ENCODE results near the gene CHMP2B. TPM values are rescaled to one million over a fixed set of nuclear protein-coding genes. Genes with fewer than 3 reads are reported as not detected.
"Not testable (repeated sequence)": the region's sequence is repeated elsewhere in the genome, so short reads cannot be mapped to it uniquely, and the experiment has no call there.

Gene CHMP2B
- total and polyA plus RNA-seq, 9 of the 15 experiments (the other 6 are each of a cell fraction or from before 2014, with no cell fraction given) = 7.4 to 17.7 (median 10.6) TPM

GRCh38 chr3:87247430-87247773 lies 20.3 kb downstream of the CHMP2B start (continued):
- TF ChIP-seq ZHX1 (conservative IDR thresholded peaks at IDR 0.05; ENCODE audit: low read length) (no peak), MEIS2 (IDR thresholded peaks at IDR 0.05; ENCODE audit: partially characterized antibody) (no peak), KDM4B (IDR thresholded peaks at IDR 0.05; ENCODE audit: borderline replicate concordance in 2 of 2, low read depth in 1 of 2) (no peak), NR3C1 (CRISPR knock-in tag; IDR thresholded peaks at IDR 0.05) (no peak), ZBTB2 (IDR thresholded peaks at IDR 0.05) (no peak), SRF (CRISPR knock-in tag; IDR thresholded peaks at IDR 0.05) (no peak)
- TF ChIP-seq, protein P1, sequence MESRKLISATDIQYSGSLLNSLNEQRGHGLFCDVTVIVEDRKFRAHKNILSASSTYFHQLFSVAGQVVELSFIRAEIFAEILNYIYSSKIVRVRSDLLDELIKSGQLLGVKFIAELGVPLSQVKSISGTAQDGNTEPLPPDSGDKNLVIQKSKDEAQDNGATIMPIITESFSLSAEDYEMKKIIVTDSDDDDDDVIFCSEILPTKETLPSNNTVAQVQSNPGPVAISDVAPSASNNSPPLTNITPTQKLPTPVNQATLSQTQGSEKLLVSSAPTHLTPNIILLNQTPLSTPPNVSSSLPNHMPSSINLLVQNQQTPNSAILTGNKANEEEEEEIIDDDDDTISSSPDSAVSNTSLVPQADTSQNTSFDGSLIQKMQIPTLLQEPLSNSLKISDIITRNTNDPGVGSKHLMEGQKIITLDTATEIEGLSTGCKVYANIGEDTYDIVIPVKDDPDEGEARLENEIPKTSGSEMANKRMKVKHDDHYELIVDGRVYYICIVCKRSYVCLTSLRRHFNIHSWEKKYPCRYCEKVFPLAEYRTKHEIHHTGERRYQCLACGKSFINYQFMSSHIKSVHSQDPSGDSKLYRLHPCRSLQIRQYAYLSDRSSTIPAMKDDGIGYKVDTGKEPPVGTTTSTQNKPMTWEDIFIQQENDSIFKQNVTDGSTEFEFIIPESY (CRISPR knock-in tag; IDR thresholded peaks at IDR 0.05) = no peak
- TF ChIP-seq, protein P2, sequence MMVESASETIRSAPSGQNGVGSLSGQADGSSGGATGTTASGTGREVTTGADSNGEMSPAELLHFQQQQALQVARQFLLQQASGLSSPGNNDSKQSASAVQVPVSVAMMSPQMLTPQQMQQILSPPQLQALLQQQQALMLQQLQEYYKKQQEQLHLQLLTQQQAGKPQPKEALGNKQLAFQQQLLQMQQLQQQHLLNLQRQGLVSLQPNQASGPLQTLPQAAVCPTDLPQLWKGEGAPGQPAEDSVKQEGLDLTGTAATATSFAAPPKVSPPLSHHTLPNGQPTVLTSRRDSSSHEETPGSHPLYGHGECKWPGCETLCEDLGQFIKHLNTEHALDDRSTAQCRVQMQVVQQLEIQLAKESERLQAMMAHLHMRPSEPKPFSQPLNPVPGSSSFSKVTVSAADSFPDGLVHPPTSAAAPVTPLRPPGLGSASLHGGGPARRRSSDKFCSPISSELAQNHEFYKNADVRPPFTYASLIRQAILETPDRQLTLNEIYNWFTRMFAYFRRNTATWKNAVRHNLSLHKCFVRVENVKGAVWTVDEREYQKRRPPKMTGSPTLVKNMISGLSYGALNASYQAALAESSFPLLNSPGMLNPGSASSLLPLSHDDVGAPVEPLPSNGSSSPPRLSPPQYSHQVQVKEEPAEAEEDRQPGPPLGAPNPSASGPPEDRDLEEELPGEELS (CRISPR knock-in tag; IDR thresholded peaks at IDR 0.05; ENCODE audit: borderline replicate concordance) = no peak

DNA sequence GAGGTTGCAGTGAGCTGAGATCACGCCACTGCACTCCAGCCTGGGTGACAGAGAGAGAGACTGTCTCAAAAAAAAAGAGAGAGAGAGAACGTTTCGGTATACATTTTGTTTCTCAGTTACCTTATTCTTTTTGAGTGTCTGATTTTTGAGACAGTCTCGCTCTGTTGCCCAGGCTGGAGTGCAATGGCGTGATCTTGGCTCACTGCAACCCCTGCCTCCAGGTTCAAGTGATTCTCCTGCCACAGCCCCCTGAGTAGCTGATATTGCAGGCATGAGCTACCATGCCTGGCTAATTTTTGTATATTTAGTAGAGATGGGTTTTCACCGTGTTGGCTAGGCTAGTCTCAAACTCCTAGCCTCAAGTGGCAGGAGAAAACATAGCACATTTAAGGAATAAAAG lies 21.1 kb downstream of the CHMP2B start:
- H3K4me3 ChIP-seq; H3K27me3 ChIP-seq (ENCODE audit: control insufficient read depth in 2 of 2, insufficient read depth in 2 of 2, low read length in 2 of 2); POLR2A ChIA-PET; H3K9ac ChIP-seq (ENCODE audit: insufficient read depth in 1 of 2, low read depth in 2 of 2, low read length in 2 of 2); H3K4me2 ChIP-seq (ENCODE audit: insufficient read depth, low read length); FAIRE-seq; H3K79me2 ChIP-seq (ENCODE audit: control insufficient read depth, insufficient read depth, low read length); ATAC-seq; in situ Hi-C loops (cut with MboI); H3K9me1 ChIP-seq (ENCODE audit: control insufficient read depth, insufficient read depth, low read length); CTCF ChIA-PET (ENCODE audit: low intra/inter-chr PET ratio); DNase-seq (ENCODE audit: extremely low read depth in 1 of 4, low spot score in 3 of 4); H3K36me3 ChIP-seq (ENCODE audit: control insufficient read depth, insufficient read depth, low read length); BruUV-seq (replicated peaks); H3K27ac ChIP-seq (ENCODE audit: extremely low read depth, low read depth, low read length); H2AFZ ChIP-seq (ENCODE audit: low read depth, low read length); intact Hi-C loops (cut with micrococcal nuclease); H3K9me3 ChIP-seq (replicated peaks; ENCODE audit: control insufficient read depth, insufficient read depth, low read depth, low read length); H3K4me1 ChIP-seq (replicated peaks in 1 of 2; ENCODE audit: control insufficient read depth in 2 of 2, insufficient read depth in 2 of 2, low read length in 2 of 2); H4K20me1 ChIP-seq (replicated peaks; ENCODE audit: control insufficient read depth, insufficient read depth, low read length): not testable (repeated sequence)
- 72% methylated on average over 5 of the region's 6 CpGs for WGBS (ENCODE audit: insufficient coverage, low coverage, missing lambda C conversion rate)

All from K562 (cell line).